Lower leg skin (tissue), 4 donors: ENCODE results near the gene PHOX2B. TPM values are rescaled to one million over a fixed set of nuclear protein-coding genes. Genes with fewer than 3 reads are reported as not detected.

Source experiments
- DNase-seq, 2 donors: peaks; one replicate each; pipeline ENCODE4 v3.0.0-alpha.2; 2019; ENCODE audit warnings: low spot score in 2 of 2
- H3K4me3 ChIP-seq: fragments of 200-600 bp; sonication (generic); 2 replicates; pipeline ENCODE4 v1.5.1; 2017; ENCODE audit warnings: mild to moderate bottlenecking, low read depth; ENCODE audit not compliant: poor library complexity, severe bottlenecking
- POLR2A ChIP-seq, 2 donors: fragments of 450-650 bp; IDR thresholded peaks; one replicate each; pipeline ENCODE4 v1.6.1; 2016 to 2017; ENCODE audit warnings: antibody characterized with exemption in 2 of 2, mild to moderate bottlenecking in 1 of 2, moderate library complexity in 1 of 2
- WGBS, 2 donors: methylation state at CpG; one replicate each; pipeline ENCODE4 v1.1.5; 2018; 5-methylcytosine and 5-hydroxymethylcytosine counted together
- intact Hi-C: fragments of 100-400 bp; cut with DNase I; formaldehyde crosslinking; loops from one replicate; pipeline ENCODE4 v1.15.0; 2023; ENCODE audit warnings: low total_unique reads
- total RNA-seq, 4 donors: library from RNA; depleted of rRNA; stranded (reverse); fragments of >200 nt; gene quantifications; one replicate each; pipeline ENCODE4 v1.1.0, GENCODE V29; 2016
- TF ChIP-seq, protein P1 (sequence below), 3 donors: fragments of 450-650 bp; IDR thresholded peaks; one replicate each; pipeline ENCODE4 v1.5.1; 2016; ENCODE audit warnings: antibody characterized with exemption in 3 of 3, mild to moderate bottlenecking in 3 of 3, moderate library complexity in 2 of 3

The PHOX2B gene
- total RNA-seq, 4 donors from 2014 or later, result not detected

DNA sequence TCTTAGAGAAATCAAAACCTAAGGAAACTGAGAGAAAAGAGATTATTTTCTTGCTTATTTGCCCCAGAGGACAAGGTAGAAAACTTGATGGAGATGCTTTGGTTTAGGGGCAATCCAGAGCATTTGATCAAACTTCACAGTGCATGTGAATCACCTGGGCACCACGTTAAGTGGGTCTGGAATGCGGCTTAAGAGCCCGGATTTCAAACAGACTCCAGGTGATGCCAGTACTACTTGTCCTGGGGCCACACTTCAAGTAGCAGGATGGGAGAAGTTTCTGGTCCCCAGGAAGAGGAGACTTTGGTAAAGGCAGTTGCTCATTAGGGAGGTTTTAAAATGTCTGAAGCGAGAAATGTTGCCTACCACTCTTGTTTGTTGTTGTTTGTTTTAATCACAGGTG lies 51.8 kb downstream of the PHOX2B start:
- DNase-seq, result no peak
- 76 to 80% methylated on average over 4 of the region's 4 CpGs for WGBS, 2 donors
- no peak overlapping the region for H3K4me3 ChIP-seq
- no peak for TF ChIP-seq POLR2A (IDR thresholded peaks at IDR 0.05)
- TF ChIP-seq, protein P1, sequence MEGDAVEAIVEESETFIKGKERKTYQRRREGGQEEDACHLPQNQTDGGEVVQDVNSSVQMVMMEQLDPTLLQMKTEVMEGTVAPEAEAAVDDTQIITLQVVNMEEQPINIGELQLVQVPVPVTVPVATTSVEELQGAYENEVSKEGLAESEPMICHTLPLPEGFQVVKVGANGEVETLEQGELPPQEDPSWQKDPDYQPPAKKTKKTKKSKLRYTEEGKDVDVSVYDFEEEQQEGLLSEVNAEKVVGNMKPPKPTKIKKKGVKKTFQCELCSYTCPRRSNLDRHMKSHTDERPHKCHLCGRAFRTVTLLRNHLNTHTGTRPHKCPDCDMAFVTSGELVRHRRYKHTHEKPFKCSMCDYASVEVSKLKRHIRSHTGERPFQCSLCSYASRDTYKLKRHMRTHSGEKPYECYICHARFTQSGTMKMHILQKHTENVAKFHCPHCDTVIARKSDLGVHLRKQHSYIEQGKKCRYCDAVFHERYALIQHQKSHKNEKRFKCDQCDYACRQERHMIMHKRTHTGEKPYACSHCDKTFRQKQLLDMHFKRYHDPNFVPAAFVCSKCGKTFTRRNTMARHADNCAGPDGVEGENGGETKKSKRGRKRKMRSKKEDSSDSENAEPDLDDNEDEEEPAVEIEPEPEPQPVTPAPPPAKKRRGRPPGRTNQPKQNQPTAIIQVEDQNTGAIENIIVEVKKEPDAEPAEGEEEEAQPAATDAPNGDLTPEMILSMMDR (IDR thresholded peaks at IDR 0.05), result no peak
- intact Hi-C loops, result loop anchor here (10.0 kb wide), 1 partner anchor 188 kb away; no protein-coding TSS in a partner anchor

DNA sequence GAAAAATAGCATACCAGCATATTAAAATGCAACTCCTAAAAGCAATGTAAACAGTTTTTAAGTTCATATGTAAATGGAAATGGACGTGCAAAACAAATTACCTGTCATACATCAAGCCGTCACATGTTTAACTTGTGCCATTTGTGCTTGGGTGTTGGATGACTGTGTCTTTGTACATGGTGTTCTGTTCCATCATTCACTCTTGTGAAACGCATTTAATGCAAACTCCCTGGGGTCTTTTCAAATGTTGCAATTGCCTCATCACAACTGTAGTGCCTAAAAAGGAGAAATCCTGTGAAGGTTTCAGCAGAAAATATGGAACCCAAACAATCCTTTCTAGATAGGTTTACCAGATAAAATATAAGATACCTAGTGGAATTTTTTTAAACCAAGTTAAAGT lies 52.4 kb downstream of the PHOX2B start:
- TF ChIP-seq, protein P1 (IDR thresholded peaks at IDR 0.05), result no peak
- TF ChIP-seq POLR2A (IDR thresholded peaks at IDR 0.05), result no peak
- DNase-seq, result no peak
- intact Hi-C loops, result loop anchor here (10.0 kb wide), 1 partner anchor 189 kb away; no protein-coding TSS in a partner anchor
- no peak overlapping the region for H3K4me3 ChIP-seq
- WGBS, 2 donors, result 90 to 92% methylated on average over 3 of the region's 3 CpGs

Other genes with a start within 250 kb of the PHOX2B start
- 10 to 100 TPM in 2 of 4 donors, 1 to 10 TPM in 2; 7.5 to 18.9 (median 10.7) TPM for gene LIMCH1, start 210.6 kb downstream of the PHOX2B start, total RNA-seq
- gene TMEM33, start 186.7 kb upstream of the PHOX2B start, total RNA-seq, result 10 to 100 TPM; 42.5 to 59.9 (median 49.1) TPM
- gene DCAF4L1, start 233.0 kb upstream of the PHOX2B start, total RNA-seq, result under 1 TPM in 2 of 4 donors, not detected in 2; 0.06 to 0.23 TPM
- gene SLC30A9, start 241.8 kb upstream of the PHOX2B start, total RNA-seq, result 10 to 100 TPM; 32.2 to 40.8 (median 34.8) TPM